ENCODE measurements around the gene KLHL18.
"Not testable (repeated sequence)": the region's sequence is repeated elsewhere in the genome, so short reads cannot be mapped to it uniquely, and the experiment has no call there.

Gene KLHL18

GRCh38 chr3:47316151-47316550 is 33.4 kb downstream of the KLHL18 start:
- peaks cover 41% of the 10 kb centered on the region for H3K4me1 Mint-ChIP-seq

GRCh38 chr3:47318916-47319315 is 36.2 kb downstream of the KLHL18 start:
- Mint-ChIP-seq H3K9me3 (no peaks in the 10 kb centered on the region), H3K36me3 (peaks cover 28% of the 10 kb centered on the region), H3K27ac (peak overlapping the region; percentile 38), H3K4me1 (peaks cover 33% of the 10 kb centered on the region), H3K27me3 (no peaks in the 10 kb centered on the region), H3K4me3 (no peak overlapping the region)
- no peak for ATAC-seq

More at GRCh38 chr3:47316151-47316550, 33.4 kb downstream of the KLHL18 start:
- not testable (repeated sequence) for H3K27me3 Mint-ChIP-seq, H3K4me3 Mint-ChIP-seq, ATAC-seq, H3K9me3 Mint-ChIP-seq, H3K36me3 Mint-ChIP-seq
- H3K27ac Mint-ChIP-seq, result peak overlapping the region; percentile 45

GRCh38 chr3:47319956-47320355 is 37.2 kb downstream of the KLHL18 start:
- no peaks in the 10 kb centered on the region for H3K27me3 Mint-ChIP-seq
- peaks cover 25% of the 10 kb centered on the region for H3K36me3 Mint-ChIP-seq
- ATAC-seq, result no peak
- H3K4me3 Mint-ChIP-seq, result no peak overlapping the region
- H3K9me3 Mint-ChIP-seq, result no peaks in the 10 kb centered on the region
- no peak overlapping the region for H3K27ac Mint-ChIP-seq
- H3K4me1 Mint-ChIP-seq, result peaks cover 25% of the 10 kb centered on the region

- ATAC-seq, result peak; percentile 39
- peaks cover 14% of the 10 kb centered on the region for H3K4me1 Mint-ChIP-seq
- no peaks in the 10 kb centered on the region for H3K9me3 Mint-ChIP-seq
- no peak overlapping the region for H3K4me3 Mint-ChIP-seq
- H3K27ac Mint-ChIP-seq, result peak overlapping the region; percentile 77
- peaks cover 38% of the 10 kb centered on the region for H3K36me3 Mint-ChIP-seq
- H3K27me3 Mint-ChIP-seq, result no peaks in the 10 kb centered on the region
Observed at GRCh38 chr3:47323431-47324277, 40.9 kb downstream of the KLHL18 start.

GRCh38 chr3:47324278-47324865 is 41.6 kb downstream of the KLHL18 start:
- ATAC-seq, result peak; percentile 69
- Mint-ChIP-seq H3K9me3 (no peaks in the 10 kb centered on the region), H3K4me1 (peaks cover 14% of the 10 kb centered on the region), H3K36me3 (peaks cover 38% of the 10 kb centered on the region), H3K27ac (no peak overlapping the region), H3K4me3 (no peak overlapping the region), H3K27me3 (no peaks in the 10 kb centered on the region)

GRCh38 chr3:47333907-47334306 is 51.2 kb downstream of the KLHL18 start:
- no peak overlapping the region for H3K27ac Mint-ChIP-seq
- H3K36me3 Mint-ChIP-seq, result peaks cover 78% of the 10 kb centered on the region

GRCh38 chr3:47337656-47338055 is 54.9 kb downstream of the KLHL18 start:
- peaks cover 76% of the 10 kb centered on the region for H3K36me3 Mint-ChIP-seq
- no peaks in the 10 kb centered on the region for H3K27me3 Mint-ChIP-seq
- ATAC-seq, result no peak
- no peak overlapping the region for H3K27ac Mint-ChIP-seq
- H3K4me1 Mint-ChIP-seq, result no peaks in the 10 kb centered on the region
- H3K4me3 Mint-ChIP-seq, result no peak overlapping the region
- H3K9me3 Mint-ChIP-seq, result no peaks in the 10 kb centered on the region

More at GRCh38 chr3:47333907-47334306, 51.2 kb downstream of the KLHL18 start:
- Mint-ChIP-seq H3K4me1 (no peaks in the 10 kb centered on the region), H3K4me3 (no peak overlapping the region), H3K27me3 (no peaks in the 10 kb centered on the region), H3K9me3 (no peaks in the 10 kb centered on the region)
- ATAC-seq, result no peak

- no peak for ATAC-seq
- no peak overlapping the region for H3K4me3 Mint-ChIP-seq
- H3K9me3 Mint-ChIP-seq, result no peaks in the 10 kb centered on the region
- no peaks in the 10 kb centered on the region for H3K27me3 Mint-ChIP-seq
- peaks cover 4% of the 10 kb centered on the region for H3K4me1 Mint-ChIP-seq
- peaks cover 76% of the 10 kb centered on the region for H3K36me3 Mint-ChIP-seq
- H3K27ac Mint-ChIP-seq, result no peak overlapping the region
Observed at GRCh38 chr3:47339951-47340350, 57.2 kb downstream of the KLHL18 start.

GRCh38 chr3:47340866-47341265 is 58.1 kb downstream of the KLHL18 start:
- Mint-ChIP-seq H3K27ac (no peak overlapping the region), H3K4me1 (peaks cover 13% of the 10 kb centered on the region), H3K27me3 (no peaks in the 10 kb centered on the region), H3K9me3 (no peaks in the 10 kb centered on the region), H3K4me3 (no peak overlapping the region), H3K36me3 (peaks cover 84% of the 10 kb centered on the region)
- no peak for ATAC-seq

GRCh38 chr3:47342151-47342550 is 59.4 kb downstream of the KLHL18 start:
- no peak overlapping the region for H3K27ac Mint-ChIP-seq
- peaks cover 24% of the 10 kb centered on the region for H3K4me1 Mint-ChIP-seq
- peaks cover 76% of the 10 kb centered on the region for H3K36me3 Mint-ChIP-seq
- no peaks in the 10 kb centered on the region for H3K9me3 Mint-ChIP-seq
- H3K4me3 Mint-ChIP-seq, result no peak overlapping the region
- no peaks in the 10 kb centered on the region for H3K27me3 Mint-ChIP-seq
- ATAC-seq, result no peak

- Mint-ChIP-seq H3K36me3 (peaks cover 69% of the 10 kb centered on the region), H3K27me3 (no peaks in the 10 kb centered on the region), H3K4me1 (peaks cover 30% of the 10 kb centered on the region), H3K27ac (no peak overlapping the region), H3K9me3 (no peaks in the 10 kb centered on the region), H3K4me3 (no peak overlapping the region)
- no peak for ATAC-seq
Observed at GRCh38 chr3:47342812-47343211, 60.1 kb downstream of the KLHL18 start.

GRCh38 chr3:47343471-47343971 is 60.8 kb downstream of the KLHL18 start:
- Mint-ChIP-seq H3K4me1 (peaks cover 37% of the 10 kb centered on the region), H3K36me3 (peaks cover 62% of the 10 kb centered on the region), H3K27ac (no peak overlapping the region), H3K9me3 (no peaks in the 10 kb centered on the region), H3K4me3 (no peak overlapping the region), H3K27me3 (no peaks in the 10 kb centered on the region)
- no peak for ATAC-seq

GRCh38 chr3:47344971-47345370 is 62.2 kb downstream of the KLHL18 start:
- Mint-ChIP-seq H3K4me3 (no peak overlapping the region), H3K27me3 (no peaks in the 10 kb centered on the region), H3K9me3 (no peaks in the 10 kb centered on the region), H3K36me3 (peaks cover 52% of the 10 kb centered on the region), H3K27ac (no peak overlapping the region), H3K4me1 (peaks cover 43% of the 10 kb centered on the region)
- no peak for ATAC-seq

- Mint-ChIP-seq H3K4me3 (peak overlapping the region; percentile 12), H3K27ac (peak overlapping the region; percentile 16), H3K27me3 (no peaks in the 10 kb centered on the region), H3K36me3 (peaks cover 36% of the 10 kb centered on the region), H3K9me3 (no peaks in the 10 kb centered on the region), H3K4me1 (peaks cover 43% of the 10 kb centered on the region)
- ATAC-seq, result peak; percentile 90
Observed at GRCh38 chr3:47347217-47347801, 64.6 kb downstream of the KLHL18 start.

GRCh38 chr3:47348411-47349154 is 65.8 kb downstream of the KLHL18 start:
- Mint-ChIP-seq H3K27ac (peak overlapping the region; percentile 16), H3K4me3 (no peak overlapping the region), H3K36me3 (peaks cover 25% of the 10 kb centered on the region), H3K27me3 (no peaks in the 10 kb centered on the region), H3K9me3 (no peaks in the 10 kb centered on the region), H3K4me1 (peaks cover 43% of the 10 kb centered on the region)
- ATAC-seq, result no peak
